ENCODE data around the gene PUM1.
"Not testable (repeated sequence)": the region's sequence is repeated elsewhere in the genome, so short reads cannot be mapped to it uniquely, and the experiment has no call there.

The PUM1 gene

DNA sequence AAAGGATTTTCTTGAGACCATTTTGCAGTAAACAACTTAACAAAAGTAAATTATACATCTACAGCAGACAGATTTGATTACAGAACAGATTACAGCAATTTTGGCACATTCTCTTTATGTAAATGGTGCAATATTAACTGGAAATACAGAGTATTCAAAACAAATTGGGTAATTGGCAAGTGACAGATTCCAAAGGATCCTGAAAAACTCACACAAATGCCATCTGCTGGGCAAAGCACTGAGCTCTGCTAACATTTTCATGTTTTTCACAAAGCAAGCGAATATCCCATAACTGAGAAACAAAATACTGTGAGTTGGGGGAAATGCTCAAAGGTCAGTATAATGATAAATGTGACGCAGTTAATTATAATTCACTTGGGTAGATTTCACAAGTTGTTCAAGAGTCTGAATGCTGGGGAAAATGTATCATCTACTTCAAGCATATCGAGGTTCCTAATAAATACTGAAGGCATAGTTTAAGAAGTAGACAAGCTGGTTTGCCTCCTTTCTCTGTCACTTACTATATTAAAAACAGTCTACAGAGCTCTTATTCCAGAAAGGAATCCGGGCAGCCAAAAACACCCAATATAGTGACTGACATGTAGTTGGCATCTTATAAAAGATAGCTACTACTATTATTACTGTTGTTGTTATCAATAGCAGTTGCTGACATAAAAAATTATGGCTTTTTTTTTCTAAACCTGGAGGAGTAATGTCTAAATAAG, 81.2 kb downstream of the PUM1 start:
- peaks cover 7% of the 10 kb centered on the region for H3K36me3 ChIP-seq (ENCODE audit: control insufficient read depth, insufficient read depth, low read length)
- H3K9ac ChIP-seq (ENCODE audit: low read depth, low read length), result no peak overlapping the region
- peaks cover 2% of the 10 kb centered on the region for H3K4me1 ChIP-seq (ENCODE audit: control insufficient read depth, insufficient read depth, low read length)
- H3K9me3 ChIP-seq (ENCODE audit: control insufficient read depth, insufficient read depth, low read length), result no peaks in the 10 kb centered on the region
- no peaks in the 10 kb centered on the region for H3K27me3 ChIP-seq (ENCODE audit: control insufficient read depth, insufficient read depth, low read length)
- no peak overlapping the region for H3K4me3 ChIP-seq (ENCODE audit: low read depth, low read length)

DNA sequence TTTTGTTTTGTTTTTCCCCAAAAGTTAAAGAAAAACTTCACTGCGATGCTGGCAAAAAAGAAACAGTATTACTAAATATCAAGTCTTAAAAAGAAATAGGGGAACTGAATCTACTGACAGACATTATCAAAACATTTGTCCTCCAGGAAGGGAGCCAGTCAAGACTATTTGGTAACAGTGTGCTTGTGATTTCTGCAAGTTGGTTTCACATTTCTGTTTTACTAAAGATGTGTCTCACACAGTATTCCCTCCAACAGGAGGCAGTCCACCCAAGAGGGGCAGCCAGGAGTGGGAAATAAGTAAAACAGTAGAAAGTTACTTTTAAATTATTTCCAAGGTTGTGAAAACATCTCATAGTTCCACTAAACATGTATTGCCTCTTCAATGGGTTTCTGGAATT, 82.6 kb downstream of the PUM1 start:
- H3K36me3 ChIP-seq (ENCODE audit: control insufficient read depth, insufficient read depth, low read length), result peaks cover 8% of the 10 kb centered on the region
- no peak overlapping the region for H3K4me3 ChIP-seq (ENCODE audit: low read depth, low read length)
- no peaks in the 10 kb centered on the region for H3K27me3 ChIP-seq (ENCODE audit: control insufficient read depth, insufficient read depth, low read length)
- H3K9ac ChIP-seq (ENCODE audit: low read depth, low read length), result no peak overlapping the region
- H3K9me3 ChIP-seq (ENCODE audit: control insufficient read depth, insufficient read depth, low read length), result no peaks in the 10 kb centered on the region
- H3K4me1 ChIP-seq (ENCODE audit: control insufficient read depth, insufficient read depth, low read length), result peaks cover 2% of the 10 kb centered on the region

DNA sequence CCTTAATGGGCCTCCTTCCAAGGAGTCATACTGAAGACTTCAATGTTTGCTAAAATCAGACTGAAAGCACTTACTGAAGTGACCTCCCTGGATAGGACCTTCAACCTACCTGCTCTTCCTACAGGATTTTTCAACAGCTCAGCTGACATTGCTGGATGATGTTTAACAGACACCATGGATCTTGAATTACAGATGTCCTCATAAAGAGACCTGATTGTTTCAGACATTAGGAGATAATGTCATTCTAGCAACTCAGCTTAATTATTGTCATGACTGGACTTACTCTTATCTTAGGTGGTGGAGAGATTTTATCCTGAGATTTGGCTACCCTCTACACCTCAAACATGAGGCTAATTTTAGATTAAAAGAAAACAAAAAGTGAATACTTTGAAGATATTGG, 83.1 kb downstream of the PUM1 start:
- Histone ChIP-seq H3K27me3 (ENCODE audit: control insufficient read depth, insufficient read depth, low read length) (no peaks in the 10 kb centered on the region), H3K4me1 (ENCODE audit: control insufficient read depth, insufficient read depth, low read length) (peaks cover 2% of the 10 kb centered on the region), H3K36me3 (ENCODE audit: control insufficient read depth, insufficient read depth, low read length) (peaks cover 12% of the 10 kb centered on the region), H3K9ac (ENCODE audit: low read depth, low read length) (no peak overlapping the region), H3K9me3 (ENCODE audit: control insufficient read depth, insufficient read depth, low read length) (no peaks in the 10 kb centered on the region), H3K4me3 (ENCODE audit: low read depth, low read length) (no peak overlapping the region)

DNA sequence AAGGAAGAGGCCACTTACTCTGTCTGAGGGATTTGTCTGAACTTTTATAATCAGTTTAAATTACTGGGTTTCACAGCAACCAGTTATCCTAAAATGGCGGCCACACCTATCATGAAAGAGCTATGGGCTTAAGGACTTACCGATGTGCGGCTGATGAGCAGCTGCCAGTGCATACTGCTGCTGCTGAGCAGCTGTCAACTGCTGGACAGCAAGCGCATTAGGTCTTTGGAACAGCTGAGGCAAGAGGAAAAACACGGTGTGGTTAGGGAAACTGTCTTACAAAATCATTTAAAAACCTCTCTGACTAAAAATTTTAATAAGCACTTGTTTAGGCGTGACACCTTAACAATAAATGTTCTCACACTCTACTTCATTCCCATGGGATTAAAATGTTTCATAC, 84.3 kb downstream of the PUM1 start:
- Histone ChIP-seq H3K9me3 (ENCODE audit: control insufficient read depth, insufficient read depth, low read length) (no peaks in the 10 kb centered on the region), H3K4me3 (ENCODE audit: low read depth, low read length) (no peak overlapping the region), H3K36me3 (ENCODE audit: control insufficient read depth, insufficient read depth, low read length) (peaks cover 19% of the 10 kb centered on the region), H3K27me3 (ENCODE audit: control insufficient read depth, insufficient read depth, low read length) (no peaks in the 10 kb centered on the region), H3K4me1 (ENCODE audit: control insufficient read depth, insufficient read depth, low read length) (peaks cover 2% of the 10 kb centered on the region), H3K9ac (ENCODE audit: low read depth, low read length) (no peak overlapping the region)

DNA sequence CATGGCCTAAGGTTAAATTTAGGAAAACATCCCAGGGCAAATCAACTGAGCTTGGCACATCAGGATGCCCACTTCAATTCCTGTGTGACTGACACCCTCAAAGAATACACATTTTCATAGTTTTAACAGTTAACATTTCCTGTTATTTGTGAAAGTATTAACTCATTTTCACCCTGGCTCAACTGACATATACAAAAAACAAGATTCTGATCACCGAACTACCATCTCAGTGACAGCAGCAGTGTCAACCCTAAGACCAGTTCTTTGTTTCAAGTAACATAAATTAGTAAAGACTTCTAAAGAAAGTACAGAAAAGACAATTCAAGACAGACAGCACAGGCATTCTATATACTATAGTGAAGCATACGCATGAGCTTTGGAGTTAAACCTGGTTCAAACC, 88.0 kb downstream of the PUM1 start:
- H3K4me1 ChIP-seq (ENCODE audit: control insufficient read depth, insufficient read depth, low read length), result no peaks in the 10 kb centered on the region
- H3K36me3 ChIP-seq (ENCODE audit: control insufficient read depth, insufficient read depth, low read length), result peaks cover 25% of the 10 kb centered on the region
- H3K9me3 ChIP-seq (ENCODE audit: control insufficient read depth, insufficient read depth, low read length), result no peaks in the 10 kb centered on the region
- H3K9ac ChIP-seq (ENCODE audit: low read depth, low read length), result no peak overlapping the region
- H3K27me3 ChIP-seq (ENCODE audit: control insufficient read depth, insufficient read depth, low read length), result no peaks in the 10 kb centered on the region
- H3K4me3 ChIP-seq (ENCODE audit: low read depth, low read length), result no peak overlapping the region

DNA sequence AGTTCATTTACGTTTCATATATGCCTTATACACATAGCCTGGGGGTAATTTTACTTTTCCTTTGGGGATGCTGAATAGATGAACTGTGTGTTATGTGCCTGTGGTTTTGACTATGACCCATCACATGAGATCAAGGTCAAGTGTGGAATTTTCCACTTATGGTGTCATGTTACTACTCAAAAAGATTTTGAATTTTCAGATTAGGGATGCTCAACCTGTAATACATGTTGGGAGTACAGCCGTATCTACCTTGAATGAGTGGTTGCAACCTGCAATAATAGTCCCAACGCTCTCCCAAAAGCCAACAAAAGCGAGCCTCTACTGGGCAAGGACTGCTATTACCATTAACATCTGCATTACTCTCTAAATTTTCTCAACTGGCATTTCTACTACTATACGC, 88.4 kb downstream of the PUM1 start:
- Histone ChIP-seq H3K36me3 (ENCODE audit: control insufficient read depth, insufficient read depth, low read length) (peaks cover 25% of the 10 kb centered on the region), H3K4me1 (ENCODE audit: control insufficient read depth, insufficient read depth, low read length) (no peaks in the 10 kb centered on the region), H3K4me3 (ENCODE audit: low read depth, low read length) (no peak overlapping the region)

DNA sequence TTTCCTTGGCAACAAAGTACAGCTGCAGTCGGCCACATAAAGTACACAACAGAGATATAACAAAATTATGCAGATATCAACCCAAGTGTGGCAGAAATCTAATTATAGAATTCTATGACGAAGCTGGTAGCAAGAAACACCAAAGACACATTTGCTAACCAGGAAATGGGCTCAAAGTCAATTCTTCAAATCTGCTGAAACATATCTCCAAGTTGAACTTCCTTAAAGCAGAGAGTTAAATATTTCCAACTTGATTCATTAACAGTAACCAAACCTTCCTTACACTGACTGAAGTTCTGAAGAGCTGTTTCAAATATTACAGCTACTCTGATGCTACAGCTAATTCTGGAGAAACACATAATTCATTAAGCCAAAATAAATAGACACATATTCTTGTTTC, 89.4 kb downstream of the PUM1 start:
- H3K36me3 ChIP-seq (ENCODE audit: control insufficient read depth, insufficient read depth, low read length), result peaks cover 25% of the 10 kb centered on the region
- H3K4me1 ChIP-seq (ENCODE audit: control insufficient read depth, insufficient read depth, low read length), result no peaks in the 10 kb centered on the region
- no peak overlapping the region for H3K9ac ChIP-seq (ENCODE audit: low read depth, low read length)
- H3K27me3 ChIP-seq (ENCODE audit: control insufficient read depth, insufficient read depth, low read length), result no peaks in the 10 kb centered on the region
- no peaks in the 10 kb centered on the region for H3K9me3 ChIP-seq (ENCODE audit: control insufficient read depth, insufficient read depth, low read length)
- H3K4me3 ChIP-seq (ENCODE audit: low read depth, low read length), result no peak overlapping the region

More for the DNA sequence above, 88.4 kb downstream of the PUM1 start:
- no peak overlapping the region for H3K9ac ChIP-seq (ENCODE audit: low read depth, low read length)
- no peaks in the 10 kb centered on the region for H3K27me3 ChIP-seq (ENCODE audit: control insufficient read depth, insufficient read depth, low read length)
- H3K9me3 ChIP-seq (ENCODE audit: control insufficient read depth, insufficient read depth, low read length), result no peaks in the 10 kb centered on the region

DNA sequence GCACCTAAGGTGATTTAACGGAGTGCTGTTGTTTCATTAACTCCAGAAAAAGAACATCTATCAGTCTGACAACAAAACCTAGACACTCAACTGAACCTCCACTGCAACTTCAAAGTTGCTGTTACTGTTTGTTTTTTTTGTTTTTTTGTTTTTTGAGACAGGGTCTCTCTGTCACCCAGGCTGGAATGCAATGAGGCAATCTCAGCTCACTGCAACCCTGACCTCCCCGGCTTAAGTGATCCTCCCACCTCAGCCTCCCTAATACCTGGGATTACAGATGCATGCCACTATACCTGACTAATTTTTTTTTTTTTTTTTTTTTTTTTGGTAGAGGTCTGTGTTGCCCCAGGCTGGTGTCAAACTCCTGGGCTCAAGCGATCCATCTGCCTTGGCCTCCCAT, 90.3 kb downstream of the PUM1 start:
- Histone ChIP-seq H3K9ac (ENCODE audit: low read depth, low read length) (no peak overlapping the region), H3K27me3 (ENCODE audit: control insufficient read depth, insufficient read depth, low read length) (no peaks in the 10 kb centered on the region), H3K9me3 (ENCODE audit: control insufficient read depth, insufficient read depth, low read length) (no peaks in the 10 kb centered on the region), H3K4me3 (ENCODE audit: low read depth, low read length) (no peak overlapping the region), H3K4me1 (ENCODE audit: control insufficient read depth, insufficient read depth, low read length) (no peaks in the 10 kb centered on the region), H3K36me3 (ENCODE audit: control insufficient read depth, insufficient read depth, low read length) (peaks cover 25% of the 10 kb centered on the region)

DNA sequence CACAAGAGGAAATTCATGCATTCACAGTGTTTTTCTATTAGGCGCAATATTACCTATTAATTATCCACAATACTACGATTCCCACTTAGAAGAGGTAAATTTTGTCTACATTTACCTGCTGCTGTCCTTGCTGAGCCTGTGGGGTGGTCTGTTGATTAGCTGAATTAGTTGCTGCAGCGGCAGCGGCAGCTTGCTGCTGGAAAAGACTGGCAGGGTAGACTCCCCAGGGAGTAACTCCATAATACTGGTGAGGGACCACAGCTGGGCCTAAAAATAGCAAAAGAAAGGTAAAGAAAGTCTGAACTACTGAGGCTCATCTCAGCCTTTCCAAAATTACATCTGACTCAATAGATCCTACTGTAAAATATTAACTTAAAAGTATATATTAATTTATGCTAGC, 91.0 kb downstream of the PUM1 start:
- H3K4me3 ChIP-seq (ENCODE audit: low read depth, low read length), result no peak overlapping the region
- no peak overlapping the region for H3K9ac ChIP-seq (ENCODE audit: low read depth, low read length)
- no peaks in the 10 kb centered on the region for H3K27me3 ChIP-seq (ENCODE audit: control insufficient read depth, insufficient read depth, low read length)
- H3K9me3 ChIP-seq (ENCODE audit: control insufficient read depth, insufficient read depth, low read length), result no peaks in the 10 kb centered on the region
- H3K4me1 ChIP-seq (ENCODE audit: control insufficient read depth, insufficient read depth, low read length), result no peaks in the 10 kb centered on the region
- peaks cover 19% of the 10 kb centered on the region for H3K36me3 ChIP-seq (ENCODE audit: control insufficient read depth, insufficient read depth, low read length)

DNA sequence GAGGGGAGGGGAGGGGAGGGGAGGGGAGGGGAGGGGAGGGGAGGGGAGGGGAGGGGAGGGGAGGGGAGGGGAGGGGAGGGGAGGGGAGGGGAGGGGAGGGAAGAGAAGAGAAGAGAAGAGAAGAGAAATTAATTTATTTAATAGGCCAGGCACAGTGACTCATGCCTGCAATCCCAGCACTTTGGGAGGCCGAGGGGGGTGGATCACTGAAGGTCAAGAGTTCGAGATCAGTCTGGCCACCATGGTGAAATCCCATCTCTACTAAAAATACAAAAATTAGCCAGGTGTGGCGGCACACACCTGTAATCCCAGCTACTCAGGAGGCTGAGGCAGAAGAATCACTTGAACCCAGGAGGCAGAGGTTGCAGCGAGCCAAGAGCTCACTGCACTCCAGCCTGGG, 93.2 kb downstream of the PUM1 start:
- not testable (repeated sequence) for H3K9ac ChIP-seq (ENCODE audit: low read depth, low read length); H3K4me3 ChIP-seq (ENCODE audit: low read depth, low read length); H3K4me1 ChIP-seq (ENCODE audit: control insufficient read depth, insufficient read depth, low read length); H3K27me3 ChIP-seq (ENCODE audit: control insufficient read depth, insufficient read depth, low read length); H3K9me3 ChIP-seq (ENCODE audit: control insufficient read depth, insufficient read depth, low read length)
- peaks cover 14% of the 10 kb centered on the region for H3K36me3 ChIP-seq (ENCODE audit: control insufficient read depth, insufficient read depth, low read length)

DNA sequence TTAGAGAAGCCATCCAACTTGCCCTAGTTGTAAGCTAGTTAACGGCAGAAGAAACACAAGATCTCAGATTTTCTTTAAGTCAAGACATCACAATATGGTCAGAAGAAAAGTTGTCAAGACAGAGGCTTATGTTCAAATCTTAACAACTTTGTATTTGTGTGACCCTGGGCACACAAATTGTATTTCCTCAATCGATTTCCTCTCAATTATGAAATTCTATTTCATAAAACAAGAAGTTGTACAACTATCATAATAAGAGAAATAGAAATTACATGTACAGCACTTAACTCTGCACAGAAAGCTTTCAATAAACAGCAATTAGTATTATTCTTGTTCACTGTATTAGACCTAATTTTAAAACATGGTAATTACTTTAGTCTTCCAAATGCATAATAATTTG, 94.0 kb downstream of the PUM1 start:
- H3K36me3 ChIP-seq (ENCODE audit: control insufficient read depth, insufficient read depth, low read length), result peaks cover 15% of the 10 kb centered on the region
- H3K4me1 ChIP-seq (ENCODE audit: control insufficient read depth, insufficient read depth, low read length), result no peaks in the 10 kb centered on the region
- no peaks in the 10 kb centered on the region for H3K27me3 ChIP-seq (ENCODE audit: control insufficient read depth, insufficient read depth, low read length)
- no peak overlapping the region for H3K9ac ChIP-seq (ENCODE audit: low read depth, low read length)
- H3K4me3 ChIP-seq (ENCODE audit: low read depth, low read length), result no peak overlapping the region
- no peaks in the 10 kb centered on the region for H3K9me3 ChIP-seq (ENCODE audit: control insufficient read depth, insufficient read depth, low read length)

DNA sequence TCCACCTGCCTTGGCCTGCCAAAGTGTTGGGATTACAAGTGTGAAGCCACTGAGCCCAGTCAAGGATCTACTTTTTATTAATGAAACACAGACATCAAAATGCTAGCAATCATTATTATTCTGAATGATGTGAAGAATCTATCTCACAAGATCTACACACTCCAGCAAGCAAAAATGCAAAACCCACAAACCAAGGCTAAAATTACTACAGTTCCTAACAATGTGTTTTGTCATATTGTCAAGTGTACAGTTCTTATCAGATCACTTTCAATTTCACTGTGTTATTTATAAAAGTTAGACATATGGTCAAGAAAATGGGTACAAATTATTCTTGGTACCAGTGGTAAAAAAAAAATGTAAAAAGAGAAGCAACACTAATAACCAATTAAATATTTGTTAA, 95.6 kb downstream of the PUM1 start:
- H3K9ac ChIP-seq (ENCODE audit: low read depth, low read length), result no peak overlapping the region
- H3K4me3 ChIP-seq (ENCODE audit: low read depth, low read length), result no peak overlapping the region
- no peaks in the 10 kb centered on the region for H3K4me1 ChIP-seq (ENCODE audit: control insufficient read depth, insufficient read depth, low read length)
- H3K9me3 ChIP-seq (ENCODE audit: control insufficient read depth, insufficient read depth, low read length), result no peaks in the 10 kb centered on the region
- H3K27me3 ChIP-seq (ENCODE audit: control insufficient read depth, insufficient read depth, low read length), result no peaks in the 10 kb centered on the region
- peaks cover 20% of the 10 kb centered on the region for H3K36me3 ChIP-seq (ENCODE audit: control insufficient read depth, insufficient read depth, low read length)
